Activated CD4-positive, CD25-positive, alpha-beta regulatory T cell (primary cell): ENCODE measurements around the gene CGREF1.
A peak's percentile ranks its signal among the peaks of the same experiment; 100 is the strongest.

ENCODE experiments used
- DNase-seq, 4 experiments: peaks; one replicate each; lab custom pipeline; 2025; lab: John Stamatoyannopoulos, UW

Gene CGREF1

GRCh38 chr2:27073782-27074181, 45.1 kb downstream of the CGREF1 start:
- DNase-seq = no peak

GRCh38 chr2:27072920-27073319, 46.0 kb downstream of the CGREF1 start:
- DNase-seq = no peak

- DNase-seq = peak in 1 of 4 experiments; percentile 16
Measured at GRCh38 chr2:27071990-27072830, 46.7 kb downstream of the CGREF1 start.

GRCh38 chr2:27071277-27071989, 47.5 kb downstream of the CGREF1 start, which contains the start of gene OST4:
TSS of gene OST4 (minus strand) at chr2:27071654.
- peak; percentile 81 to 90 (median 85) for DNase-seq

- no peak for DNase-seq
Measured at GRCh38 chr2:27070653-27071276, 48.2 kb downstream of the CGREF1 start.

GRCh38 chr2:27069961-27070618, 48.8 kb downstream of the CGREF1 start:
- DNase-seq = no peak

- DNase-seq = no peak
Measured at GRCh38 chr2:27069436-27069835, 49.5 kb downstream of the CGREF1 start.

GRCh38 chr2:27067385-27067784, 51.5 kb downstream of the CGREF1 start:
- no peak for DNase-seq

- DNase-seq = no peak
Measured at GRCh38 chr2:27065128-27065527, 53.8 kb downstream of the CGREF1 start.

GRCh38 chr2:27060323-27060722, 58.6 kb downstream of the CGREF1 start:
- DNase-seq = no peak

- no peak for DNase-seq
Measured at GRCh38 chr2:27059141-27059820, 59.6 kb downstream of the CGREF1 start.

GRCh38 chr2:27058210-27058609, 60.7 kb downstream of the CGREF1 start:
- DNase-seq = no peak

- no peak for DNase-seq
Measured at GRCh38 chr2:27057184-27057583, 61.7 kb downstream of the CGREF1 start.

GRCh38 chr2:27054721-27055120, 64.2 kb downstream of the CGREF1 start:
- no peak for DNase-seq

- DNase-seq = no peak
Measured at GRCh38 chr2:27053776-27054175, 65.2 kb downstream of the CGREF1 start.

- no peak for DNase-seq
Measured at GRCh38 chr2:27053321-27053720, 65.6 kb downstream of the CGREF1 start.

GRCh38 chr2:27051902-27052645, 66.9 kb downstream of the CGREF1 start:
- no peak for DNase-seq

GRCh38 chr2:27050996-27051901, 67.7 kb downstream of the CGREF1 start, which contains the start of gene AGBL5:
TSS of gene AGBL5 (plus strand) at chr2:27051668. CDS start at chr2:27052959, 1,291 bp downstream.
- DNase-seq = peak; percentile 80 to 91 (median 89)
